GM12878 (cell line): ENCODE results near the gene NKX1-1. TPM values are rescaled to one million over a fixed set of nuclear protein-coding genes. Genes with fewer than 3 reads are reported as not detected.

Source experiments
- ATAC-seq: fragments of 200-7000 bp; cut with Tn5 transposase; 3 replicates; pipeline ENCODE4 v1.9.1; 2020; ENCODE audit warnings: mild to moderate bottlenecking, moderate library complexity
- BruUV-seq: library from RNA; stranded (reverse); fragments of 400-500 nt; replicated peaks from 2 replicates; lab custom pipeline; 2021; lab: Mats Ljungman, UMichigan
- CTCF ChIA-PET: fragments of 300-600 bp; sonication (Branson Sonifier 250); formaldehyde crosslinking; extraction: SDS; loops from one replicate; lab custom pipeline; 2021; ENCODE audit warnings: inconsistent platforms; lab: Yijun Ruan, JAX
- POLR2A ChIA-PET: fragments of 350-600 bp; formaldehyde crosslinking; extraction: SDS; loops from one replicate; lab custom pipeline; 2021; ENCODE audit warnings: inconsistent platforms; lab: Charles Lee
- RAD21 ChIA-PET: fragments of 300-600 bp; sonication (Branson Sonifier 250); formaldehyde crosslinking; loops from one replicate; lab custom pipeline; 2023; ENCODE audit warnings: antibody characterized with exemption; ENCODE audit not compliant: unreplicated experiment; lab: Charles Lee
- SMC1A ChIA-PET: fragments of 300-600 bp; sonication (Branson Sonifier 250); formaldehyde crosslinking; loops from one replicate; lab custom pipeline; 2023; ENCODE audit not compliant: unreplicated experiment, uncharacterized antibody; lab: Charles Lee
- DNase-seq: peaks from one replicate; pipeline ENCODE4 v3.0.0-alpha.2; 2011; ENCODE audit warnings: low read depth, low spot score
- FAIRE-seq: peaks from 3 replicates; lab custom pipeline; 2011; peaks lifted over from hg19 to GRCh38; lab: Jason Lieb, UNC
- H2AFZ ChIP-seq: 2 replicates; pipeline ENCODE4 v1.6.0; 2011; ENCODE audit warnings: low read depth, low read length, control low read depth; ENCODE audit not compliant: control insufficient read depth
- H3K27ac ChIP-seq: 2 replicates; pipeline ENCODE4 v1.5.1; 2011; ENCODE audit warnings: control low read depth; ENCODE audit not compliant: control insufficient read depth, insufficient read depth
- H3K27me3 ChIP-seq, 2 experiments: replicated peaks in 1 of 2; 2 replicates each; pipeline versions ENCODE4 v1.6.0 to v1.6.1; 2011; ENCODE audit warnings: low read length in 1 of 2; ENCODE audit not compliant: control insufficient read depth in 2 of 2, insufficient read depth in 2 of 2
- H3K36me3 ChIP-seq, 2 experiments: 2 replicates each; pipeline ENCODE4 v1.5.1; 2011; ENCODE audit warnings: low read length in 1 of 2; ENCODE audit not compliant: control insufficient read depth in 2 of 2, insufficient read depth in 2 of 2
- H3K4me1 ChIP-seq: 2 replicates; pipeline ENCODE4 v1.6.1; 2011; ENCODE audit warnings: mild to moderate bottlenecking, low read length, moderate library complexity, mixed read lengths; ENCODE audit not compliant: control insufficient read depth, insufficient read depth
- H3K4me2 ChIP-seq: 2 replicates; pipeline ENCODE4 v1.6.0; 2011; ENCODE audit warnings: control low read depth; ENCODE audit not compliant: control insufficient read depth, insufficient read depth
- H3K4me3 ChIP-seq: fragments of 200-600 bp; sonication (generic); 2 replicates; pipeline ENCODE4 v1.5.1; 2016
- H3K79me2 ChIP-seq: 2 replicates; pipeline ENCODE4 v1.6.0; 2011; ENCODE audit warnings: low read length; ENCODE audit not compliant: control insufficient read depth, insufficient read depth
- H3K9ac ChIP-seq: 2 replicates; pipeline ENCODE4 v1.8.0; 2011; ENCODE audit warnings: low read length, control low read depth, mixed read lengths; ENCODE audit not compliant: control insufficient read depth, insufficient read depth
- H3K9me3 ChIP-seq: replicated peaks from 3 replicates; pipeline ENCODE4 v1.5.1; 2011; ENCODE audit warnings: mild to moderate bottlenecking, low read length; ENCODE audit not compliant: control insufficient read depth, insufficient read depth
- H4K20me1 ChIP-seq: 2 replicates; pipeline ENCODE4 v1.6.0; 2011; ENCODE audit not compliant: control insufficient read depth, insufficient read depth
- CHD4 ChIP-seq: fragments of 200-600 bp; sonication (generic); IDR thresholded peaks from 2 replicates; pipeline ENCODE4 v1.6.1; 2016; ENCODE audit warnings: mild to moderate bottlenecking
- EED ChIP-seq: sonication (generic); IDR thresholded peaks from 2 replicates; pipeline ENCODE4 v1.6.1; 2016; ENCODE audit warnings: antibody characterized with exemption, low read depth
- ESRRA ChIP-seq: IDR thresholded peaks from 2 replicates; pipeline ENCODE4 v1.6.1; 2012; ENCODE audit warnings: mild to moderate bottlenecking, low read length, improper control_type of control experiment
- FOS ChIP-seq: IDR thresholded peaks from 3 replicates; pipeline ENCODE4 v1.6.1; 2011; ENCODE audit warnings: borderline replicate concordance; ENCODE audit not compliant: insufficient read length; ENCODE audit errors: extremely low read depth
- FOXK2 ChIP-seq: fragments of 450-650 bp; IDR thresholded peaks from 2 replicates; pipeline ENCODE4 v1.6.1; 2017; ENCODE audit warnings: mild to moderate bottlenecking, moderate library complexity
- MLLT1 ChIP-seq: fragments of 450-650 bp; IDR thresholded peaks from 2 replicates; pipeline ENCODE4 v1.6.1; 2016; ENCODE audit warnings: mild to moderate bottlenecking
- MXI1 ChIP-seq: fragments of 150-350 bp; IDR thresholded peaks from 2 replicates; pipeline ENCODE4 v1.6.1; 2011; ENCODE audit warnings: low read depth, mild to moderate bottlenecking, inconsistent platforms, low read length, improper control_type of control experiment
- PKNOX1 ChIP-seq: fragments of 450-650 bp; IDR thresholded peaks from 2 replicates; pipeline ENCODE4 v1.6.1; 2016; ENCODE audit warnings: mild to moderate bottlenecking
- PML ChIP-seq: IDR thresholded peaks from 2 replicates; pipeline ENCODE4 v1.6.1; 2012; ENCODE audit warnings: low read length, inconsistent platforms
- RCOR1 ChIP-seq: conservative IDR thresholded peaks from 2 replicates; pipeline ENCODE4 v1.6.1; 2012; ENCODE audit warnings: low read depth, low read length, improper control_type of control experiment
- SREBF1 ChIP-seq: IDR thresholded peaks from 2 replicates; pipeline ENCODE4 v1.6.1; 2012; ENCODE audit warnings: mild to moderate bottlenecking, low read length
- TARDBP ChIP-seq: IDR thresholded peaks from 2 replicates; pipeline ENCODE4 v1.6.1; 2016; ENCODE audit warnings: borderline replicate concordance
- TCF3 ChIP-seq: IDR thresholded peaks from 2 replicates; pipeline ENCODE4 v1.6.1; 2012; ENCODE audit warnings: low read depth, mild to moderate bottlenecking, low read length, borderline replicate concordance; ENCODE audit not compliant: insufficient read depth
- YY1 ChIP-seq: IDR thresholded peaks from 2 replicates; pipeline ENCODE4 v1.6.1; 2011; ENCODE audit warnings: low read depth, mild to moderate bottlenecking, low read length
- ZBTB11 ChIP-seq: fragments of 450-650 bp; formaldehyde crosslinking; IDR thresholded peaks from 2 replicates; pipeline ENCODE4 v1.5.0; 2022; ENCODE audit warnings: mild to moderate bottlenecking, missing genetic modification characterization
- ZNF622 ChIP-seq: fragments of 450-650 bp; IDR thresholded peaks from 2 replicates; pipeline ENCODE4 v1.6.1; 2017; ENCODE audit warnings: mild to moderate bottlenecking, inconsistent platforms
- WGBS: methylation state at CpG from one replicate; pipeline ENCODE4 v1.1.6; 2016; ENCODE audit warnings: low lambda C conversion rate; ENCODE audit not compliant: insufficient replicate concordance, insufficient coverage; ENCODE audit errors: missing lambda C conversion rate; 5-methylcytosine and 5-hydroxymethylcytosine counted together
- in situ Hi-C: fragments of 300-500 bp; cut with MboI; formaldehyde crosslinking; loops from 9 replicates; pipeline ENCODE4 v1.14.3; 2018; ENCODE audit warnings: mixed read lengths
- intact Hi-C: fragments of 100-400 bp; cut with micrococcal nuclease; formaldehyde crosslinking; loops from one replicate; pipeline ENCODE4 v1.14.2; 2022; ENCODE audit not compliant: unreplicated experiment
- polyA plus RNA-seq, 11 experiments: library from polyadenylated mRNA; depleted of rRNA in 4 of 11; unstranded in 6 of 11; stranded (reverse) in 5 of 11; fragments of >200 nt; fragmentation: Nextera tagmentation in 4 of 11; fragmentation: Illumina TruSeq in 1 of 11; extraction: Ambion mirVana in 4 of 11; extraction: Trizol in 1 of 11; gene quantifications; 1 replicate in 1 of 11; 2 replicates in 10 of 11; pipeline versions ENCODE4 v1.2.1 to v1.2.3, GENCODE V29; 2011 to 2016; ENCODE audit warnings: inconsistent platforms in 2 of 11, missing spikeins in 2 of 11, low read depth in 1 of 11
- total RNA-seq, 4 experiments: library from RNA; depleted of rRNA in 3 of 4; stranded (reverse); fragments of >200 nt in 3 of 4; fragmentation: Illumina TruSeq in 1 of 4; extraction: Trizol in 1 of 4; gene quantifications; 2 replicates each; pipeline versions ENCODE4 v1.2.1 to v1.2.3, GENCODE V29; 2013 to 2021
- TF ChIP-seq, protein P1 (sequence below): fragments of 450-650 bp; IDR thresholded peaks from 2 replicates; pipeline ENCODE4 v1.6.1; 2017; ENCODE audit warnings: low read depth, mild to moderate bottlenecking, moderate library complexity

Gene NKX1-1
- total and polyA plus RNA-seq, 10 of the 15 experiments (the other 5 are each of a cell fraction or from before 2014, with no cell fraction given): not detected

GRCh38 chr4:1409491-1410425 lies 3.5 kb upstream of the NKX1-1 start:
- Histone ChIP-seq H3K4me2 (no peak overlapping the region), H3K79me2 (no peaks in the 10 kb centered on the region), H4K20me1 (no peaks in the 10 kb centered on the region), H3K36me3 (no peaks in the 10 kb centered on the region), H3K4me1 (no peaks in the 10 kb centered on the region), H2AFZ (no peak overlapping the region), H3K9ac (no peak overlapping the region), H3K4me3 (no peak overlapping the region), H3K27me3 (no peaks in the 10 kb centered on the region), H3K9me3 (peaks cover 2% of the 10 kb centered on the region; the same call in 1 of the 3 replicates), H3K27ac (no peak overlapping the region)
- no TSS peak for BruUV-seq
- ChIA-PET SMC1A (no interaction called here), RAD21 (no interaction called here), POLR2A (no interaction called here), CTCF (no interaction called here)
- no peak for FAIRE-seq
- no peak for ATAC-seq
- DNase-seq: no peak
- in situ Hi-C loops (loop anchor here (10.0 kb wide), 1 partner anchor 55 kb away; no protein-coding TSS in a partner anchor), intact Hi-C loops (no loop called here)
- WGBS: 57% methylated on average over 27 of the region's 27 CpGs
- no peak for TF ChIP-seq MXI1
- no peak for TF ChIP-seq MLLT1
- no peak for TF ChIP-seq TCF3
- no peak for TF ChIP-seq RCOR1
- TF ChIP-seq EED: no peak
- TF ChIP-seq SREBF1: no peak
- TF ChIP-seq PML: no peak
- TF ChIP-seq CHD4: no peak
- TF ChIP-seq FOXK2: no peak
- no peak for TF ChIP-seq ESRRA
- no peak for TF ChIP-seq ZNF622
- TF ChIP-seq TARDBP: no peak
- TF ChIP-seq PKNOX1: no peak
- no peak for TF ChIP-seq FOS
- no peak for TF ChIP-seq YY1
- TF ChIP-seq, protein P1, sequence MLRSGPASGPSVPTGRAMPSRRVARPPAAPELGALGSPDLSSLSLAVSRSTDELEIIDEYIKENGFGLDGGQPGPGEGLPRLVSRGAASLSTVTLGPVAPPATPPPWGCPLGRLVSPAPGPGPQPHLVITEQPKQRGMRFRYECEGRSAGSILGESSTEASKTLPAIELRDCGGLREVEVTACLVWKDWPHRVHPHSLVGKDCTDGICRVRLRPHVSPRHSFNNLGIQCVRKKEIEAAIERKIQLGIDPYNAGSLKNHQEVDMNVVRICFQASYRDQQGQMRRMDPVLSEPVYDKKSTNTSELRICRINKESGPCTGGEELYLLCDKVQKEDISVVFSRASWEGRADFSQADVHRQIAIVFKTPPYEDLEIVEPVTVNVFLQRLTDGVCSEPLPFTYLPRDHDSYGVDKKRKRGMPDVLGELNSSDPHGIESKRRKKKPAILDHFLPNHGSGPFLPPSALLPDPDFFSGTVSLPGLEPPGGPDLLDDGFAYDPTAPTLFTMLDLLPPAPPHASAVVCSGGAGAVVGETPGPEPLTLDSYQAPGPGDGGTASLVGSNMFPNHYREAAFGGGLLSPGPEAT: no peak
- TF ChIP-seq ZBTB11: no peak
